Activated CD4-positive, alpha-beta T cell treated with anti-CD3 and anti-CD28 coated beads, Interleukin-2, Interleukin-6, amounts not matched to agents 100 ng/mL and 50 ng/mL, durations not matched to agents 16 hours and 8 hours (primary cell): ENCODE measurements around the gene PNRC2.

Source experiments
- DNase-seq: peaks from one replicate; pipeline ENCODE4 v3.0.0-alpha.2; 2020

Gene PNRC2, protein sequence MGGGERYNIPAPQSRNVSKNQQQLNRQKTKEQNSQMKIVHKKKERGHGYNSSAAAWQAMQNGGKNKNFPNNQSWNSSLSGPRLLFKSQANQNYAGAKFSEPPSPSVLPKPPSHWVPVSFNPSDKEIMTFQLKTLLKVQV

DNA sequence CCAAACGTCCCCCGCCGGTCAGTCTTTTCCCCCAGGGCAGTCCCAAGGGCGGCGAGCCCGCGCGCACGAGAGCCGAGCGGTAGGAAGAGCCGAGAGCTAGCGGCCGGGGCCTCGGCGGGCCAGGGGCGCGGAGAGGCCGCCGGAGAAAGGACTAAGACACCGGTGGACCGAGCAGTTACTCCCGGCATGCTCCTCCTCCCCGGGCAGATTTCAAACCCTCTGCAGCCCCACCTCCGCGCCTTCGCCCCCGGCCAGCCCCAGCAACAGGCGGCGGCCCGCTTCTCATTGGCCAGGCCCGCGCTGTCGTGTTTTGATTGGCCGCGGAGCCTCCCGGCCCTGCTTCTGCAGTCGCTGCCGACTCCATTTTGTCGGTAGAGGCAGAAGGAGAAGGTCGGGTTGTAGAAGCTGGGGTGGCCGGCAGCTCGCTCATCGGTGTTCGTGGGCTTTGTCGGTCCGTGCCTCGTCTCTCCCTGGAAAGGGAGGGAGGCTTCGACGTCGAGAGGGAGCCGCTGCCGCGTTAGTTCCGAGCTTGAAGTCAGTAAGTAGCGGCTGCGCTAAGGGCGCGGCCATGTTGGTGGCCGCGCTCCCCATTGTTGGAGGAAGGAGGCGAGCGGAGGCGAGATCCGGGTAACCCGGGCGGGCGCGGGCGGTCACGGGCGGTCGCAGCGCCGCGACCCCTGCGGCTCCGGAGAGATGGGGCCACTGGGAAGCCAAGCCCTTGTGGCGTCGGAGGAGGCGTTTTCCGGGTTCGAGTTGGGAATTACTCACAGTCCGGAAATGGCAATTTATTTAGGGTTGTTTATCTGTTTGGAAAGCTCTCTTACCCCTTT is at the start of gene PNRC2:
TSS of gene PNRC2 (plus strand) at position 368 of the 830 bp plus-strand sequence. CDS start 1,630 bp downstream, outside the sequence.
- DNase-seq, result peak; percentile 98

DNA sequence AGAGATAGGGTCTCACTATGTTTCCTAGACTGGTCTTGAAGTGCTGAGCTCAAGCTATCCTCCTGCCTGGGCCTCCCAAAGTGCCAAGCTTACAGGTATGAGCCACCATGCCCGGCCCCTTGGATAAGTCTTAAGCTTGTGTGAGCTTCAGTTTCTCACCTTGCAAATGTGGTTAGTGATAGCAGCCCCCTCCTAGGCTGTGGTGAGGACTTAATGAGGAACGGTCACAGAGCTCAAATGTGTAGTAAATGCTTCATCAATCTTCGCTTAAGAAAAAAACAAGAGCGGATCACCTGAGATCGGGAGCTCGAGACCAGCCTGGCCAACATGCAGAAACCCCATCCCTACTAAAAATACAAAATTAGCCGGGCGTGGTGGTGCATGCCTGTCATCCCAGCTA is 49.5 kb upstream of the PNRC2 start:
- no peak for DNase-seq

DNA sequence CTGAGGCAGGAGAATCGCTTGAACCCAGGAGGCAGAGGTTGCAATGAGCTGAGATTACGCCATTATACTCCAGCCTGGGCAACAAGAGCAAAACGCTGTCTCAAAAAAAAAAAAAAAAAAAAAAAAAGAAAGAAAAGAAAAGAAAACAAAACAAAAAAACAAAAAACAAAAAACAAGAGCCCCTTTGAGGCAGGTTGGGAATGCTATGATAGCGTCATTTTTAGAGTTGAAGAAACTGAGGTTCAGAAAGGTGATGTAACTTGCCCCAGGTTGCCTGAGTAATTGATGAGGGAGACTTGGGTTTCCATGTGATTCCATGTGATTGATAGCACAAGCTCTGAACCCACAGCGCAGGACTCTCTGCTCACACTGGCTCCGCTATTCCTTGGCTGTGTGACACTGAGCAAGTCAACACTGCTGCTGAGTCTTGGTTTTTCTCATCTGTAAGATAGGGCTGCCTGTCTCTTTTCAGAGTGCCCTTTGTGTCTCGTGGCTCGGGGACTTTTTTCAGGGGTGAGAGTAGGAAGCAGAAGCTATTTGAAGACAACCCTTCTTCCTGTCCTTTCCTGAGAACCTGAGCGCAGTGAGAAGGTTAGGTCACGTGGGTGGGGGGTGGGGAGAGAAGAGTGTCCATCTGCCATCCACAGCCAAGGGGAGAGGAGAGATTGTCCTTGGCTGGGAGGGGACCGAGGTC is 48.9 kb upstream of the PNRC2 start:
- DNase-seq, result peak; percentile 11

DNA sequence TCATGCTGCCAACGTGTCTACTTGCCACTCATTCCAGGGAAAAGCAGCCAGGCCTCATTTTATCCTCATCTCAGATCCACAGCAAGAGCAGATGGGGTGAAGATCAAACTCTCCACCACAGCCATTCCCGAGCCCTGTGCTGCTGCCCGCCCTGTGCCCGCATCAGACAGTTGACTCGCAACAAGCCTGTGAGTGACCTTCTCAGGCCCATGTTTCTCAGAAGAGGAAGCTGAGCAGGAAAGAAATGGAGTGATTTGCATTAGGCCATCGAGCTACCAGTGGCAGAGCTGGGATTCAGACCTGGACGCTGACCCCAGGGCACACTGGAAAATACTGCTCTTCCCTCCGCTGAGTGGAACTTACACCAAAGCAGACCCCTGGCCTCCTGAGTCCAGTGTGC is 47.7 kb upstream of the PNRC2 start:
- DNase-seq, result no peak

DNA sequence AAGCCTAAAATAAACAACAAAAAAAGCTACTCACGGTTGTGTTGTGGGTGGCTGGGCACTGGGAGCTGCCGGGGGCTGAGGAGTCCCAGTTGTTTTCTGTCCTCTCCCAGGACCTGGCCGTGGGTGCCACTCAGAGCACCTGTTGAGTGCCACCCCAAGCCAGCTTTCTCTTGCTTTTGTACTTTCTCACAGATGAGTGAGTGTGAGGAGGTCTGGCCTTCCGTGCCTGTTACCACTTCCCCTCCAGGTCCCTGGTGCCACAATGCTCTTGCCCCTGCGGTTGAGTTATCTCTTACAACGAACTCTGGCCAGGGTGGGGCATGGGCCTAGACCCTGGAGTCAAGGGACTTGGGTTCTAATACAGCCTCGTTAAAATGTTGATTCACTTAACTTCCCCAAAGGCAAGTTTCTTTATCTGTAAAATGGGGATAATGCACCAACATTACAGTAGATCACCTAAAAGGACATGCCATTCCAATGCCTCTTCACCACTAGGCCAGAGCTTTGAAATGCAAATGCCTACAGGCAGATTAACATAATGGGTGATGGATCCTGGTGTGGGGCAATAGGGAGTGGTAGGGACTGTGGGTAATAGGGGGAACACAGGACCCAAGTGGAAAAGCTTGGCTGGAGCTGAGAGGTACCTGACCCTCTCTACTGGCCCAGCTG is 46.3 kb upstream of the PNRC2 start, which contains the start of gene CNR2:
TSS of gene CNR2 (minus strand) at position 151 of the 669 bp plus-strand sequence. CDS start 37,745 bp downstream, outside the sequence.
- peak; percentile 19 for DNase-seq

DNA sequence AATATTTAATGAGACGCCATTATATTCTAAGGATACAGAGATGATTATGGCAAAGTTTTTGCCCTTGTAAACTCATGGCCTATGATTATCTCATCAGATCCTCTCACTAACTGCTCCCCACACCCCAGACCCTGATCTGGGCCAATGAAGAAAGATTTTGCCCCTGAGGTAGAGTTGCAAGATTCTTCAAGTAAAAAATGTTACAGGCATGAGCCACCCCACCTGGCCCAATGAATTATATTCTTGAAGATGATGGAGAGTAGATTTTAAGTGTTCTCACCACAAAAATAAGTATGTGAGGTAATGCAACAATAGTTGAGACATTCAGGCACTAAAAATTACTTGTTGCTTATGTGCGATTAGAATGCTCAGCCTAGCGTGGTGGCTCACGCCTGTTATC is 44.7 kb upstream of the PNRC2 start:
- no peak for DNase-seq

DNA sequence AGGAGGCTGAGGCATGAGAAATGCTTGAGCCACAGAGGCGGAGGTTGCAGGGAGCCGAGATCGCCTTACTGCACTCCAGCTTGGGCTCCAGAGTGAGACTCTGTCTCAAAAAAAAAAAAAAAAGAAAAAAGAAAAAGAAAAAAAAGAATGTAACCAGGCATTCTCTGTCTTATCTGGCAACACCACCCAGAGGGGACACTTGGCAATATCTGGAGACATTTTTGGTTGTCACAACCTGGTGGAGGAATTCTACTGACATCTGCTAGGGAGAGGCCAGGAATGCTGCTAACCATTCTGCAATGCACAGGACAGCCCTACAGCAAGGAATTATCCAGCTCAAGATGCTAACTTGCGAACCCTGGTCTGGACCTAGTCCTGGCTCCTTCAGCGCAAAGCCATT is 44.2 kb upstream of the PNRC2 start:
- DNase-seq, result no peak

DNA sequence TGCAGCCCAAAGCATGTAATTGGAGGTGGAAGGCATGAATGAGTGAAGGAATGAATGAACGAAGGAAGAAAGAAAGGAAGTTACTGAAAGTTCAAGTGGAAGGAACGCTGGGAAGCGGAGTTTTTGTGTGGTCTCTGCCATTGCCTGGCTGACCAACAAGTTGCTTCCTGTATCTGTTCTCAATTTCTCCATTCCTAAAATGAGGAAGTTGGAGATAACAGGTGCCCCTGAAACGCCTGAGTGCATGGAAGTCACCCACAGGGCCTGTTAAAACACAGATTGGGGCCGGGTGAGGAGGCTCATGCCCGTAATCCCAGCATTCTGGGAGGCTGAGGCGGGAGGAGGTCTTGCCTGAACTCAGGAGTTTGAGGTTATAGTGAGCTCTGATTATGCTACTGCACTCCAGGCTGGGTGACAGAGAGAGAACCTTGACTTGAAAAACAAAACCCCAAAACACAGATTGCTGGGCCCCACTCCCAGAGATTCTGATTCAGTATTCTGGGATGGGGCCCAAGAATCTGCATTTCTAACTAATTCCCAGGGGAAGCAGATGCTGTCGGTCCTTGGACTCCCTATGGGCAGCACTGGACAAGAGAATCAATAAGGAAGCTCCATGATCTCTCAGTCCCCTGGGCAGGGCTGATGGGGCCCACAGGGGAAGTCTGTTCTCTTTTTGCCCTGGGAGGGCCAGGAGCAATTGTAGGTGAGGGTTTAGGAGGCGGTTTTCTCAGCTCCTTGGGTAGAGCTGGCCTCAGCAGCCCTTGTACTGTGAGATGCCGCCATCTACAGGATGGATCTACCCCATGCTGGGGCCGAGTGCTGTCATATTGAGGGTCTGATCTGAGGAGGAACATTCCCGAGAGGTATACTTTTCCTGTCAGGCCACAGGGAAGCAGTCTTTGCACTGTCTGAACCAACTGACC is 43.2 kb upstream of the PNRC2 start:
- DNase-seq, result peak; percentile 73

DNA sequence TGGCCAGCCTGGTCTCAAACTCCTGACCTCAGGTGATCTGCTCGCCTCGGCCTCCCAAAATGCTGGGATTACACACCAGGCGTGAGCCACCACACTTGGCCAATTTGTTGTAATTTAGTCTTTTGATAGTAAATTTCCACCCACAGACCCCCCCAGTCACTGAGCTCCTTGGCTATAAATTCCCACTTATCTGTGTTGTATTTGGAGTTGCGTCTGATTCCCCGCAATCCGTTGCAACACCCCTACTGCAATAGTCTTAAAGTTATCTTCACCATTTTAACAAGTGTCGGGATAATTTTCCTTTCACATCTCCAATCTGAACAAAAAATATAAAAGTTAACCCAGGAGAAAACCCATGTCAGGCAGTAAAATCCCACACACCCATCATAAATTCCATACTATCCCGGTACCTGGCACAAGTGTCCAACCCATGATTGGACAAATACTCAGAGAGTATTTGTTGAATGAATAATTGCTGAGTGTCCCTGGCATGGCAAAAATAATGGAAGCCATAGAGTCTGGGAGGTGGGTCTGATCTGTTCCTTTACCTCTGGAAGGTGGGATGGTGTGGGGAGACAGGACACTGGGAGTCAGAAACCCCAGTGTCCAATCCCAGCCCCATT is 37.2 kb upstream of the PNRC2 start:
- no peak for DNase-seq

DNA sequence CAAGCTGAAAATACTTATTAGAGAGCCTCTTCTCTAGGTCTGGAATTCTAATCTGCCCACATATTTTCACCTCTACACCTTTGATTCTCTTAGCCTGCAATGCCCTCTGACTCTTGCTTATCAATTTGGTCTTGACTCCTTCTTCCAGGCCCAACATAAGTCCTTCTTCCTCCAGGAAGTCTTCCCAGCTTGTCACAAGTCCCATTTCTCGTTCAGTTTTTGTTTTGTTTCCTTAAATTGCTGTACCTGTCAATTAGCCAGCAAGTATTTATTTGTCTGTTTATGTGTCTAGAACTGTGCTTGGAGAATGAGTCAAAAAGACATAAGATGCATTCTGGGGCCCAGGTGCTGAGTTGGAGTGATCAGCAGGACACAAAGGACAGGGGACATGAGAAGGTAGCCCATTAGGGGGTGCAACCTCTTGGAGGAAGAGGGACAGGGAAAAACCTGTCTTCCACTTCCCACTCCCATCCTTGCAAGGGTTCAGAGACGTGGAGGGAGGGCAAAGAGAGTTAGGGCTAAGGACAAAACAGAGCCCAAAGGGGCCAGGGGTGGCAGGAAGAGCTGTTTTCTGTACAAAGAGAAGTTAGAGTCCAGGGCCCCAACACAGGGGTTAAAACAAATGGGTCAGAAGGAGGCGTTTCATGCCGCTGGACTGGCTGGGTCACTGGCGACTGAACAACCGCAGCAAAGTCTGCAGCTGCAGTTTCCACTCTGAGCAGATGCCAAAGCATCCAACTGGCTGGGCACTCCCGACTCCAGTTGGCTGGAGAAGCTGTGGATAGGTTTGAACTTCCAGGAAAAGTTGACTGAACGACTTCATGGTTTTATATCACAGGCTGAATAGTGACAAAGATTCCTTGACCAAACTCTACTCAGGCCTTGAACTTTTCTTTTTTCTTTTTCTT is 35.8 kb upstream of the PNRC2 start:
- DNase-seq, result no peak

DNA sequence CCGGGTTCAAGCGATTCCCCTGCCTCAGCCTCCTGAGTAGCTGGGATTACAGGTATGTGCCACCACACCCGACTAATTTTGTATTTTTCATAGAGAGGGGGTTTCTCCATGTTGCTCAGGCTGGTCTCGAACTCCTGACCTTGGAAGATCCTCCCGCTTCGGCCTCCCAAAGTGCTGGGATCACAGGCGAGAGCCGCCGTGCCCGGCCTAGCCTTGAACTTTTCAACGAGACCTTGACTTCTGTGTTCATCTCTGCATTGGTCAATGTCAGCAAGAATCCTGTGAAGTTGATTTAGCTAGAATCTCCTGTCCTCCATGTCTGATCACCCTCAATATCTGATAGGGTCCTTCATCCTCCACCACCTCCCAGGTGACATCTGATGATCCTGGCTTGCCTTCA is 35.0 kb upstream of the PNRC2 start:
- DNase-seq, result no peak

DNA sequence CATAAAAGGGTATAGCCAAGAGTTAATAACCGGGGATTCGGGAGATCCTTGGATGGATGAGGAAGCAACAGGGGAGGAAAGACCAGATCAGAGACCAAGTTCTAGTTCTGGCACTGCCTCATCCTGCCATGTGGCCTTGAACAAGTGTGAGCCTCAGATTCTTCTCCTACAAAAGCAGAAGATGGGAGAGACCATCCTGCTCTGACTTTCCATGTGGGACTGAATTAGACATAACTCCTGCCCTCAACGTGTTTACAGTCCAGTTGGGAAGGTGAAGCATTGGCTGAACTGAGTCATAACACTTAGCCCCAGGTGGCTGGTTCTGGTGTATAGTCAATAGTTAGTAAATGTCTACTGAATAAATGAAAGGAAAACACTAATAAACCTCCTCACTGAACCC is 34.3 kb upstream of the PNRC2 start:
- no peak for DNase-seq

DNA sequence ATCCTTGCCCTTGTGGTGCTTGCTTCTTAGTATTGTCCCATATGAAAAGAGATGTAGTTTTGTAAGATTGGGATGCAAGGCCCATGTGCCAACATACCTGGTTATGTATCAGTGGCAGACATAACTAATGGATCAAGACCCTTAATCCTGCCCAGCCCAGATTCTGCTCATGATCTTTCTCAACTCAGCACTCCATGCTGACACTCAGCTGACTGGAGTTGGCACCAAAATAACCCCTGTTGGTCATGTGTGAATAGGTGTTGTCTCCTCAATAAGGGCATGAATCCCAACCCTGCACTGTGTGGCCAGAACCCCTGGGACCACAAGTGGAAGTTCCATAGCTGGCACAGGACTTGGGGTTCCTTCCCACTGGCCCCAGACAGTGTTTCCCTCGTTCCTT is 32.5 kb upstream of the PNRC2 start:
- DNase-seq, result no peak

DNA sequence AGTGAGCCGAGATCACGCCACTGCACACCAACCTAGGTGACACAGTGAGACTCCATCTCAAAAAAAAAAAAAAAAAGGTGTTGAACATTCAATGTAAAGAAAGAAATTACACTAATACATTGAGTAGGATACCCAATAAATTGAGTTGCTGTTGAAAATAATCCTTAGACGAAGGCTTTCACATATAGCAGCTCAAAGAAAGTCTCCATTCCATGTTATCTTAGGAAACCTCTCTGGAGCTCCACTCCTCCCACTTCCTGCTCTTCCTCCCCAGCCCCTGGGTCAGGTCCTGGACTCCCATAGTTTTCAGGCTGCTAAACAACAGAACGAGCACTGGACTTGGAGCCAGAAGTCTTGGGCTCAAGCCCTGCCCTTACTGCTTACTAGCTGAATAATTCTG is 30.8 kb upstream of the PNRC2 start:
- DNase-seq, result no peak

DNA sequence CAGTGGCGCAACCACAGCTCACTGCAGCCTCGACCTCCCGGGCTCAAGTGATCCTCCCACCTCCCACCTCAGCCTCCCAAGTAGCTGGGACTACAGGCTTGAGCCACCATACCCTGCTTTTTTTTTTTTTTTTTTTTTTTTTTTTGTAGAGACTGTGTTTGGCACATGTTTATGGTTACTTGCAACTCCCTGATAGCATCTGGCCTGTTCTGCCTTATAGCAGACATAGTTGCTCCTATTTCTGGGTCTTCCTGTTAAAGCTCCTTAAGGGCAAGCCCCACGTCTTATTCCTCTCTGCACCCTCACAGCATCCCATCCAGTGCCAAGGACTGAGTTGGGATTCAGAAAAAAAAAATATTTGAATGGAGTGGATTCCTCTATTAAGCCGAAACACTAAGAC is 29.4 kb upstream of the PNRC2 start:
- DNase-seq, result no peak

DNA sequence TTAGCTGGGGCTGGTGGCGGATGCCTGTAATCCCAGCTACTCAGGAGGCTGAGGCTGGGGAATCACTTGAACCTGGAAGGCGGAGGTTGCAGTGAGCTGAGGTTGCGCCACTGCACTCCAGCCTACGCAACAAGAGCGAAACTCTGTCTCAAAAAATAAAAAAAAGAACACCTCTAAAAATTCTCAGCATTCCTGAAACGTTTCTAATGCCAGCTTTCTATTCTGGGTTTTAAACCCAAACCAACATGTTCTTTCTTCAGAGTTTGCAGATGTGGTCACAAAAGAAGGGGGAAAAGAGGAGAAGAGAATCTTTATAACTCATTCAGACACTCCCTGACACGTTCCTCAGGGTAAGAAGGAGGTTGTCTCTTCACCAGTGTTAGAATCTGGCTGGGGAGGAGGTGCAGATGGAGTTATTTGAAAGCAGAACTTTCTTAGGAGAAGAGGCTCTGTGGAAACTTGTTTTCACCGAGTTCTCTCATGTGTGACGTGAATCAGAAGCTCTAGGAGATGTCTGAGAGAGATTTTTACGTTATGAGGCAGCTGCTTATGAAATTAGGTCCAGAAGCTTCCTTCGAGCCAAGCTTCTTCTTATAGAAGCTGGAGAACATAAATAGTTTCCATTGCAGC is 28.7 kb upstream of the PNRC2 start:
- no peak for DNase-seq

DNA sequence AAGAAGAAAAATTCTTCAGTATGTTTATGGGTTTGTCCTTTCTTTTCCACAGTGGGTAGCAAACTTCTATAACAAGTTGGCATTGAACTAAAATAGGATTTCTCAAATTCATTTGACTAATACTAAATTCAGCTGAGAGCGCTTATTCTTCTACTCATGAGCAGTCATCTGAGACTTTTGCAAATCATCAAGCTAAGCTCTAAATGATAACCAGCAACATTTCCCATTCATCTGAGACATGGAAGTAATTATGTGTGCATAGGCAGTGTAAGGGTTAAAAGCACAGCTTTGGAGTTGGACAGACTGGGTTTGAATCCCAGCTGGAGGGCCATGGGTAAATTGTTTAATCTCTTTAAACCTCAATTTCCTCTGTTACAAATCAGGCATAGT is 28.1 kb upstream of the PNRC2 start:
- DNase-seq, result no peak

DNA sequence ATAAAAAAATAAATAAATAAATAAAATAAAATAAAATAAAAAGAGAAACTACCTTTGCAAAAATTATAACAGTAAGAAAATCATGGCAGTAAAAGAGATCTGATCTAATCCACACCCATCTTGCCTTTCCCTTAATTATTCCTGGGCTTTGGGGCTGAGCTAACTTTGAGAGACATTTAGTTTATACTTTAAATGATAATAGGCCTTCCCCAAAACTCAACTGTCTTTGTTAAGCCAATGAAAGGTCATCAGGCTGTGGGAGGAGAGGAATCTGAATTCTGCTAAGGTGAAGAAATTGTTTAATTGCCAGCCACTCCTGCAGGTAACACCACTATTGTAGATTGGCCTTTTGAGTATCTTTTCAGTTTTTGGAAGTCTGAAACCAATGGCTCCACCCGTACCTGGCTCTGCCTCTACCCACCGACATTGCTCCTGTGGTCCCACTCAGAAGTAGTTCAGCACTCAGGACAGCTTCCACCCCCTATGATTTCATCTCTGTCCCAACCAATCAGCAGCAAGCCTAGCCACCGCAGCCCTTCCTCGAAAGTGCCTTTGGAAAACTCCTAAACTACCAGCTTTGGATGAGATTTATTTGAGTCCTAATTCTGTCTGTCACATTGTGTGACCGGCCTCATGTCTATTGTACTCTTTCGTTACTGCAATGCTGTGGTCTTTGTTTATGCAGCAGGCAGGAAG is 23.0 kb upstream of the PNRC2 start:
- DNase-seq, result no peak

DNA sequence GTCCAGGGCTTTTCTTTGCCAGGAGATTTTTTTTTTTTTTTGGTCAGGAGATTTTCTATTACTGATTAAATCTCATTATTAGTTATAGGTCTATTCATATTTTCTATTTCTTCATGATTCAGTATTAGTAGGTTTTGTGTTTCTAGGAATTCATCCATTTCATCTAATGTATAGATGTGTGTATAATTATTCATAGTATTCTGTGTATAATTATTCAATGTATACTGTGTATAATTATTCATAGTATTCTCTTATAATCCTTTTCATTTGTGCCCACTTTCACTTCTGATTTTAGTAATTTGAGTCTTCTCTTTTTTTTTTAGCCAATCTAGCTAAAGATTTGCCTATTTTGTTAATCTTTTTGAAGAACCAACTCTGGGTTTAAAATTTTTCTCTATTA is 12.3 kb upstream of the PNRC2 start:
- no peak for DNase-seq

DNA sequence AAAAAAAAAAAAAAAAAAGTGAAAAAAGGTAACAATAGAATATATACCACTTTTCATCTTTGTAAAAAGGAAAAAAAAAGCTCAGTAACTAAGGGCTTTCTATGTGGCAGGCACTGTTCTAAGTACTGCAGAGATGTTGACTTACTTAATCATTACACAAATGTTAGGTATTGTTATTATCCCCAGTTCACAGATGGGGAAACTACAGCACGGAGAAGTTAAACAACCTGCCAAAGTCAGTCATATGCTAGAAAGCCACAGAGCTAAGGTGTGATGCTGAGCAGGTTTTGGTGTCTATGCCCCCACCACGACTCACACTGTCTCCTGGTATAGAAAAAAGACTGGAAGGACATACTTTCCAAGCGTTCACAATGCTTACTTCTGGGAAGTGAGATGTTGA is 6.6 kb upstream of the PNRC2 start:
- DNase-seq, result no peak
